Measurements from ENCODE around the gene IQGAP3. TPM values are rescaled to one million over a fixed set of nuclear protein-coding genes. Genes with fewer than 3 reads are reported as not detected.

Gene IQGAP3
- total RNA-seq, 2 donors from 2014 or later: 0.52 TPM; not detected in 1

- DNase-seq (no peak), ATAC-seq (no peak)
- no peaks in the 10 kb centered on the region for H3K36me3 ChIP-seq (replicated peaks in 1 of 2; ENCODE audit: insufficient read depth in 1 of 2, low read depth in 2 of 2)
- WGBS, 2 donors: 60 to 85% methylated on average over 3 of the region's 3 CpGs
- H3K27ac ChIP-seq: no peak overlapping the region
- TF ChIP-seq CTCF (IDR thresholded peaks at IDR 0.05): no peak
- no peak for TF ChIP-seq POLR2A (IDR thresholded peaks at IDR 0.05)
- H3K4me1 ChIP-seq: no peaks in the 10 kb centered on the region
- intact Hi-C loops (cut with DNase I): no loop called here
- H3K27me3 ChIP-seq: no peaks in the 10 kb centered on the region
- H3K9me3 ChIP-seq: no peaks in the 10 kb centered on the region
- H3K4me3 ChIP-seq: no peak overlapping the region
Observed at GRCh38 chr1:156524481-156524869, 47.9 kb downstream of the IQGAP3 start.

DNA sequence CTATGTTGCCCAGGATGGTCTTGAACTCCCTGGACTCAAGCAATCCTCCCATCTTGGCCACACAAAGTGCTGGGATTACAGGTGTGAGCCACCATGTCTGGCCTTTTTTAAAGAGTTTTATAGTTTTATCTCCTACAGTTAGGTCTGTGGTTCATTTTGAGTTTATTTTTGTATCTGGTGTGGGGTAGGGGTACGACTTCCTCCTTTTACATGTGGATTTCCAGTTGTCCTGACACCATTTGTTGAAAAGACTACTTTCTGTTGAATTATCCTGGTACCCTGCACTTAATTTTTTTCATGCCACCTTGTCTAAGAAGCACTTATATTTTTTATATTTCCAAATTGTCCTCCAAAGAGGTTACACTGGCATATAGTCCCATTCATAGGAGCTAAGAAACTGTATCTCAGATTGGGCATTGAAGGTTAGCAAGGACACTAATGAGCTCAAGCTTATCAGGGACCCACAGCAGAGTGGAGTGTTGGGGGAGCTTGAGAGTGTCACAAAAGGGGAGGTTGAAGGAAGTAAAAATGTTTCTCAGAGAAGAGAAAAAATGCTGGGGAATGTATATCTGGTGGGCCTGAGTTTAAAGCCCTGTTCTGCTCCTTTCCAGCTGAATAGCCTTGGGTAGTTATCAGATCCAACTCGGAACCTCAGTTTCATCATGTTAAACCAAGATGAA is 48.4 kb downstream of the IQGAP3 start:
- ATAC-seq (no peak), DNase-seq (no peak)
- Histone ChIP-seq H3K27ac (no peak overlapping the region), H3K4me1 (no peaks in the 10 kb centered on the region), H3K36me3 (replicated peaks in 1 of 2; ENCODE audit: insufficient read depth in 1 of 2, low read depth in 2 of 2) (no peaks in the 10 kb centered on the region), H3K4me3 (no peak overlapping the region), H3K9me3 (no peaks in the 10 kb centered on the region), H3K27me3 (no peaks in the 10 kb centered on the region)
- WGBS, 2 donors: 69 to 76% methylated on average over 2 of the region's 2 CpGs
- intact Hi-C loops (cut with DNase I): no loop called here
- TF ChIP-seq CTCF (IDR thresholded peaks at IDR 0.05): no peak
- TF ChIP-seq POLR2A (IDR thresholded peaks at IDR 0.05): no peak

GRCh38 chr1:156522443-156522970 is 49.9 kb downstream of the IQGAP3 start:
- no peaks in the 10 kb centered on the region for H3K36me3 ChIP-seq (replicated peaks in 1 of 2; ENCODE audit: insufficient read depth in 1 of 2, low read depth in 2 of 2)
- no peak for DNase-seq
- no peak overlapping the region for H3K27ac ChIP-seq
- no peaks in the 10 kb centered on the region for H3K9me3 ChIP-seq
- intact Hi-C loops (cut with DNase I): no loop called here
- no peaks in the 10 kb centered on the region for H3K27me3 ChIP-seq
- H3K4me1 ChIP-seq: no peaks in the 10 kb centered on the region
- TF ChIP-seq CTCF (IDR thresholded peaks at IDR 0.05) (no peak), POLR2A (IDR thresholded peaks at IDR 0.05) (no peak)
- no peak for ATAC-seq
- H3K4me3 ChIP-seq: no peak overlapping the region

GRCh38 chr1:156517748-156518147 is 54.6 kb downstream of the IQGAP3 start:
- H3K9me3 ChIP-seq: no peaks in the 10 kb centered on the region
- ATAC-seq (no peak), DNase-seq (no peak)
- no peaks in the 10 kb centered on the region for H3K4me1 ChIP-seq
- intact Hi-C loops (cut with DNase I): no loop called here
- no peaks in the 10 kb centered on the region for H3K27me3 ChIP-seq
- no peak for TF ChIP-seq CTCF (IDR thresholded peaks at IDR 0.05)
- no peak for TF ChIP-seq POLR2A (IDR thresholded peaks at IDR 0.05)
- WGBS, 2 donors: 50 to 82% methylated on average over 2 to 4 of the region's 4 CpGs
- no peaks in the 10 kb centered on the region for H3K36me3 ChIP-seq (replicated peaks in 1 of 2; ENCODE audit: insufficient read depth in 1 of 2, low read depth in 2 of 2)
- no peak overlapping the region for H3K27ac ChIP-seq
- no peak overlapping the region for H3K4me3 ChIP-seq

GRCh38 chr1:156516821-156517220 is 55.5 kb downstream of the IQGAP3 start:
- Histone ChIP-seq H3K4me3 (no peak overlapping the region), H3K4me1 (no peaks in the 10 kb centered on the region), H3K27ac (no peak overlapping the region), H3K27me3 (no peaks in the 10 kb centered on the region), H3K36me3 (replicated peaks in 1 of 2; ENCODE audit: insufficient read depth in 1 of 2, low read depth in 2 of 2) (no peaks in the 10 kb centered on the region), H3K9me3 (no peaks in the 10 kb centered on the region)
- TF ChIP-seq CTCF (IDR thresholded peaks at IDR 0.05) (no peak), POLR2A (IDR thresholded peaks at IDR 0.05) (no peak)
- ATAC-seq (no peak), DNase-seq (no peak)
- 81 to 86% methylated on average over 4 of the region's 4 CpGs for WGBS, 2 donors
- intact Hi-C loops (cut with DNase I): no loop called here

Data from body of pancreas (tissue), 4 donors.